Fibroblast of mammary gland (primary cell): ENCODE results near the gene BICRAL.
"Not testable (repeated sequence)": the region's sequence is repeated elsewhere in the genome, so short reads cannot be mapped to it uniquely, and the experiment has no call there.

Source experiments
- DNase-seq: peaks from one replicate; pipeline ENCODE4 v3.0.0-alpha.2; 2010; ENCODE audit warnings: low read depth
- H3K4me3 ChIP-seq: 2 replicates; pipeline ENCODE4 v1.5.1; 2011; ENCODE audit warnings: low read depth, mild to moderate bottlenecking, low read length, moderate library complexity; ENCODE audit not compliant: control insufficient read depth
- CTCF ChIP-seq: conservative IDR thresholded peaks from 2 replicates; pipeline ENCODE4 v1.5.1; 2011; ENCODE audit warnings: low read depth, low read length, inconsistent platforms; ENCODE audit not compliant: control insufficient read depth, insufficient read depth

Gene BICRAL

GRCh38 chr6:42898891-42899361 lies 117.1 kb downstream of the BICRAL start:
- no peak overlapping the region for H3K4me3 ChIP-seq
- peak; percentile 72 for DNase-seq
- TF ChIP-seq CTCF, result peak; percentile 56

GRCh38 chr6:42899871-42900270 lies 118.0 kb downstream of the BICRAL start:
- DNase-seq, result no peak
- TF ChIP-seq CTCF, result no peak
- H3K4me3 ChIP-seq, result no peak overlapping the region

DNA sequence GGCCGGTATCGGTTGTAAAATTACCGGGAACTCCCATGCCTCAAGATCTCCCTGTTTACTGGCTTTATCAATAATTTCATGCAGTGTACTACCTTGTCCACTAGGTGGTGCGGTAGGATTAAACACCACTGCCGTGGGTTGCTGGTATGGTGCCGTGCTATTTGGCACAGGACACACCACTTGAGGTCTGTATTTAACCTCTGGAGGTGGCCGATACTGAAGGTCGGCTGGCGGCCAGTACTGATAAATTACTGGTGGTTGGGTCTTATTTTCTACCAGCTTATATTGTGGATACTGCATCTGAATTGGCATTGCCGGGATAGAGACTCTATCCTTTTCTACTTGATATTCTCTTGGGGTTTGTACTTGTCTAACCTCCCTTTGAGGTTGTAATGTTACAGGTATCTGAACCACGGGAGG lies 119.7 kb downstream of the BICRAL start:
- peak; percentile 86 for DNase-seq
- H3K4me3 ChIP-seq, result no peak overlapping the region
- TF ChIP-seq CTCF, result peak; percentile 80

DNA sequence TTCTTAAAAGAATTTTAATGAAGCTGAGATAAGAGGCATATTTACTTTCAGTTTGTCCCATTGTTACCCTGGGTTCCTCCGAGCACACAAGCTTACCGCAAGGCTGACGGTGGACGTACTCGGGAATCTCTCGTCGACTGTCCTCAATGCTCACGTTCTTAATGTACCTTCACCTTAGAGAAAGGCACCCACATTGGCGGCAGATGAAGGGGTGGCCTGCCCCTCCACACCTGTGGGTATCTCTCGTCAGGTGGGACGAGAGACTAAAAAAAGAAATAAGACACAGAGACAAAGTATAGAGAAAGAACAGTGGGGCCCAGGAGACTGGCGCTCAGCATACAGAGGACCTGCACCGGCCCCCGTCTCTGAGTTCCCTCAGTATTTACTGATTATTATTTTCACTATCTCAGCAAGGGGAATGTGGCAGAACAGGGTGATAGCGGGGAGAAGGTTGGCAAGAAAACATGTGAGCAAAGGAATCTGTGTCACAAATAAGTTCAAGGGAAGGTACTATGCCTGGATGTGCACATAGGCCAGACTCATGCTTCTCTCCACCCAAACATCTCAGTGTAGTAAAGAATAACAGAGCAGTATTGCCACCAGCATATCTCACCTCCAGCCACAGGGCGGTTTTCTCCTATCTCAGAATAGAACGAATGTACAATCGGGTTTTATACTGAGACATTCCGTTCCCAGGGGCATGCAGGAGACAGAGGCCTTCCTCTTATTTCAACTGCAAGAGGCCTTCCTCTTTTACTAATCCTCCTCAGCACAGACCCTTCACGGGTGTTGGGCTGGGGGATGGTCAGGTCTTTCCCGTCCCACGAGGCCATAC lies 120.8 kb downstream of the BICRAL start:
- not testable (repeated sequence) for DNase-seq, H3K4me3 ChIP-seq

- no peak for TF ChIP-seq CTCF
- no peak overlapping the region for H3K4me3 ChIP-seq
- DNase-seq, result no peak
Observed at GRCh38 chr6:42904467-42904866, 122.6 kb downstream of the BICRAL start.

DNA sequence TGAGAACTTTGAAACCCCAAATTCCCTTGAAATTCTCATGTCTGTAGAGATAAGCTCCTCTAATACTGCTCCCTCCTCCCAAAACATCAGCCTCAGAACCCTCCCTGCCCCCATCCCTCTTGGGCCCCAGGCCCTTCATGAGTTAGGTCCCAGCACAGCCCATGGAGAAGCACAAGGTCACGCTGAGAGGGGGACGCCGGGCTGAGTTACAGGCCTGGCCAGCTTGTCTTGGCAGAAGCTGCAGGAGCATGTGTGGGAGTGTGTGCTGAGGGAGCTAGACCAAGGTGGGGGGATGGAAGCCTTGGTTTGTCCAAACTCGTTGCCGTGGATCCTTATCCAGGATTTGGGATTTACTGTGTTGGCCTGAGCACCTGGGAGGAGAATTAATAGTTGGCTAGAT lies 125.5 kb downstream of the BICRAL start:
- H3K4me3 ChIP-seq, result no peak overlapping the region
- TF ChIP-seq CTCF, result no peak
- no peak for DNase-seq

- no peak for DNase-seq
- no peak overlapping the region for H3K4me3 ChIP-seq
- TF ChIP-seq CTCF, result no peak
Observed at GRCh38 chr6:42909835-42910234, 128.0 kb downstream of the BICRAL start.
